HepG2 (cell line): ENCODE measurements around the gene LITAFD. TPM values are rescaled to one million over a fixed set of nuclear protein-coding genes. Genes with fewer than 3 reads are reported as not detected.

Experiments used
- AGO2 ChIP-seq: fragments of 200-400 bp; formaldehyde crosslinking; optimal IDR thresholded peaks from 2 replicates; pipeline ENCODE3; 2017; ENCODE audit warnings: mild to moderate bottlenecking, low read depth, low read length, moderate library complexity
- CCDC6 ChIP-seq: sonication (generic); formaldehyde crosslinking; IDR thresholded peaks from 2 replicates; pipeline ENCODE4 v1.8.1; 2022; ENCODE audit warnings: mild to moderate bottlenecking, missing genetic modification reagents, moderate library complexity
- EP300 ChIP-seq, 3 experiments: sonication (generic) in 1 of 3; formaldehyde crosslinking in 1 of 3; IDR thresholded peaks; 2 replicates each; pipeline versions ENCODE4 v1.5.1 to v1.6.1; 2011 to 2020; ENCODE audit warnings: low read depth in 2 of 3, low read length in 2 of 3, borderline replicate concordance in 1 of 3, improper control_type of control experiment in 1 of 3, mild to moderate bottlenecking in 1 of 3, missing genetic modification reagents in 1 of 3, moderate library complexity in 1 of 3
- MXD3 ChIP-seq: IDR thresholded peaks from 2 replicates; pipeline ENCODE4 v1.6.1; 2016; ENCODE audit warnings: mild to moderate bottlenecking, missing biosample characterization, missing genetic modification reagents
- MYC ChIP-seq: sonication (generic); formaldehyde crosslinking; IDR thresholded peaks from 2 replicates; pipeline ENCODE4 v1.9.0; 2021; ENCODE audit warnings: missing genetic modification reagents, borderline replicate concordance
- NFRKB ChIP-seq: fragments of 450-650 bp; IDR thresholded peaks from 2 replicates; pipeline ENCODE4 v1.6.1; 2017
- RELA ChIP-seq: sonication (generic); formaldehyde crosslinking; IDR thresholded peaks from 2 replicates; pipeline ENCODE4 v1.4.0; 2020; ENCODE audit warnings: missing genetic modification reagents
- SAP130 ChIP-seq: IDR thresholded peaks from 2 replicates; pipeline ENCODE4 v1.6.1; 2016; ENCODE audit warnings: low read depth
- SSRP1 ChIP-seq: IDR thresholded peaks from 2 replicates; pipeline ENCODE4 v1.6.1; 2016; ENCODE audit warnings: control low read depth
- TARDBP ChIP-seq: sonication (generic); formaldehyde crosslinking; IDR thresholded peaks from 2 replicates; pipeline ENCODE4 v1.8.0; 2022; ENCODE audit warnings: mild to moderate bottlenecking, missing genetic modification reagents
- ZFP36 ChIP-seq: fragments of 150-350 bp; IDR thresholded peaks from 2 replicates; pipeline ENCODE4 v1.6.1; 2018; ENCODE audit warnings: borderline replicate concordance, low read length, low read depth; ENCODE audit not compliant: partially characterized antibody
- ZFX ChIP-seq: sonication (generic); formaldehyde crosslinking; IDR thresholded peaks from 2 replicates; pipeline ENCODE4 v1.4.0; 2020; ENCODE audit warnings: mild to moderate bottlenecking, low read depth, missing genetic modification reagents, moderate library complexity
- ZFYVE20 ChIP-seq: sonication (generic); formaldehyde crosslinking; IDR thresholded peaks from 2 replicates; pipeline ENCODE4 v1.8.0; 2023; ENCODE audit warnings: low read depth, mild to moderate bottlenecking, moderate library complexity, missing genetic modification reagents, borderline replicate concordance
- ZNF18 ChIP-seq: sonication (generic); formaldehyde crosslinking; IDR thresholded peaks from 2 replicates; pipeline ENCODE4 v1.8.0; 2022; ENCODE audit warnings: mild to moderate bottlenecking, missing genetic modification reagents; ENCODE audit not compliant: insufficient replicate concordance
- ZNF274 ChIP-seq: sonication (generic); formaldehyde crosslinking; IDR thresholded peaks from 2 replicates; pipeline ENCODE4 v1.5.1; 2020; ENCODE audit warnings: mild to moderate bottlenecking, missing genetic modification reagents
- ZNF3 ChIP-seq: IDR thresholded peaks from 2 replicates; pipeline ENCODE4 v1.7.0; 2017; ENCODE audit warnings: inconsistent platforms
- ZNF331 ChIP-seq: sonication (generic); formaldehyde crosslinking; IDR thresholded peaks from 2 replicates; pipeline ENCODE4 v1.4.0; 2020; ENCODE audit warnings: missing genetic modification reagents
- ZNF335 ChIP-seq: sonication (generic); formaldehyde crosslinking; IDR thresholded peaks from 2 replicates; pipeline ENCODE4 v1.4.0; 2020; ENCODE audit warnings: missing genetic modification reagents
- ZNF33A ChIP-seq: sonication (generic); formaldehyde crosslinking; IDR thresholded peaks from 2 replicates; pipeline ENCODE4 v1.5.1; 2020; ENCODE audit warnings: missing genetic modification reagents, mild to moderate bottlenecking, moderate library complexity, borderline replicate concordance
- ZNF510 ChIP-seq: sonication (generic); formaldehyde crosslinking; IDR thresholded peaks from 2 replicates; pipeline ENCODE4 v1.4.0; 2020; ENCODE audit warnings: low read depth, mild to moderate bottlenecking, missing genetic modification reagents
- ZNF512 ChIP-seq: sonication (generic); formaldehyde crosslinking; IDR thresholded peaks from 2 replicates; pipeline ENCODE4 v1.4.0; 2020; ENCODE audit warnings: mild to moderate bottlenecking, missing genetic modification reagents
- ZNF564 ChIP-seq: sonication (generic); formaldehyde crosslinking; IDR thresholded peaks from 2 replicates; pipeline ENCODE4 v1.8.1; 2023; ENCODE audit warnings: mild to moderate bottlenecking, missing genetic modification reagents
- ZNF710 ChIP-seq: sonication (generic); formaldehyde crosslinking; IDR thresholded peaks from 2 replicates; pipeline ENCODE4 v1.5.0; 2020; ENCODE audit warnings: mild to moderate bottlenecking, missing genetic modification reagents, borderline replicate concordance
- ZNF777 ChIP-seq: sonication (generic); formaldehyde crosslinking; IDR thresholded peaks from 2 replicates; pipeline ENCODE4 v1.4.0; 2020; ENCODE audit warnings: missing genetic modification reagents
- ZNF792 ChIP-seq: IDR thresholded peaks from 2 replicates; pipeline ENCODE4 v1.6.1; 2016
- ZNF841 ChIP-seq: sonication (generic); formaldehyde crosslinking; IDR thresholded peaks from 2 replicates; pipeline ENCODE4 v1.8.1; 2023; ENCODE audit warnings: missing genetic modification reagents, borderline replicate concordance
- polyA plus RNA-seq, 8 experiments: library from polyadenylated mRNA; depleted of rRNA in 3 of 8; stranded (reverse) in 7 of 8; unstranded in 1 of 8; fragments of >200 nt; fragmentation: Illumina TruSeq in 4 of 8; extraction: Trizol in 4 of 8; gene quantifications; 2 replicates each; pipeline versions ENCODE4 v1.2.1 to v1.2.3, GENCODE V29; 2011 to 2016; ENCODE audit warnings: low read depth in 4 of 8, missing spikeins in 1 of 8, mixed read lengths in 1 of 8; ENCODE audit not compliant: insufficient read depth in 1 of 8
- total RNA-seq, 5 experiments: library from RNA; depleted of rRNA; stranded (reverse); fragments of >200 nt; fragmentation: Illumina TruSeq; extraction: Trizol; gene quantifications; 2 replicates each; pipeline ENCODE4 v1.2.3, GENCODE V29; 2016; ENCODE audit warnings: low read depth in 1 of 5

The LITAFD gene
- total and polyA plus RNA-seq, 2 of the 13 experiments (the other 11 are each of a cell fraction or from before 2014, with no cell fraction given): not detected

- no peak for TF ChIP-seq EP300 (IDR thresholded peaks at IDR 0.05; ENCODE audit: low read depth in 2 of 2, low read length in 2 of 2)
- 0 out of 2 replicates have a peak, but pooled peaks have one; percentile 10 for TF ChIP-seq EP300 (CRISPR knock-in tag; IDR thresholded peaks at IDR 0.05; ENCODE audit: borderline replicate concordance)
- no peak for TF ChIP-seq ZNF512 (CRISPR knock-in tag)
- TF ChIP-seq SAP130 (CRISPR knock-in tag): peak; percentile 39; the same call in 1 of the 2 replicates
- TF ChIP-seq ZNF331: 0 out of 2 replicates have a peak, but pooled peaks have one; percentile 5
- peak; percentile 79; the same call in 1 of the 2 replicates for TF ChIP-seq ZNF274 (CRISPR knock-in tag)
- peak; percentile 36; the same call in 1 of the 2 replicates for TF ChIP-seq MYC (CRISPR knock-in tag)
- no peak for TF ChIP-seq ZNF335 (CRISPR knock-in tag)
- no peak for TF ChIP-seq CCDC6 (CRISPR knock-in tag)
- TF ChIP-seq ZNF18 (CRISPR knock-in tag): no peak
- TF ChIP-seq TARDBP: no peak
- TF ChIP-seq ZFYVE20: no peak
- peak; percentile 84 for TF ChIP-seq ZFX (CRISPR knock-in tag)
- TF ChIP-seq MXD3 (CRISPR knock-in tag): no peak
- TF ChIP-seq ZFP36: no peak
- no peak for TF ChIP-seq ZNF510 (CRISPR knock-in tag)
- no peak for TF ChIP-seq ZNF841 (CRISPR knock-in tag)
- peak; percentile 43; the same call in 1 of the 2 replicates for TF ChIP-seq ZNF710 (CRISPR knock-in tag)
- no peak for TF ChIP-seq ZNF792
- no peak for TF ChIP-seq ZNF33A
- TF ChIP-seq ZNF3 (CRISPR knock-in tag): no peak
- TF ChIP-seq AGO2: peak; percentile 89
- TF ChIP-seq ZNF564 (CRISPR knock-in tag): no peak
- TF ChIP-seq RELA: no peak
- TF ChIP-seq ZNF777 (CRISPR knock-in tag): peak; percentile 55
- no peak for TF ChIP-seq SSRP1 (CRISPR knock-in tag)
- TF ChIP-seq NFRKB: no peak
Measured at GRCh38 chr16:8867216-8867931, 14.8 kb upstream of the LITAFD start (continued).
